HCT116 (cell line): ENCODE data around the gene SMYD3.

Experiments
- CEBPB ChIP-seq: IDR thresholded peaks from 2 replicates; pipeline ENCODE4 v1.6.1; 2012; ENCODE audit warnings: low read depth
- ELF1 ChIP-seq: IDR thresholded peaks from 2 replicates; pipeline ENCODE4 v1.6.1; 2012; ENCODE audit warnings: low read depth, borderline replicate concordance
- EZH2 ChIP-seq: fragments of 200-600 bp; sonication (generic); IDR thresholded peaks from 2 replicates; pipeline ENCODE4 v1.6.1; 2017; ENCODE audit warnings: antibody characterized with exemption, mixed run types
- EZH2phosphoT487 ChIP-seq: fragments of 200-600 bp; IDR thresholded peaks from 2 replicates; pipeline ENCODE4 v1.6.1; 2018; ENCODE audit warnings: antibody characterized with exemption, borderline replicate concordance
- FOSL1 ChIP-seq: IDR thresholded peaks from 2 replicates; pipeline ENCODE4 v1.6.1; 2012; ENCODE audit warnings: low read depth
- JUND ChIP-seq: IDR thresholded peaks from 2 replicates; pipeline ENCODE4 v1.6.1; 2012
- POLR2A ChIP-seq: IDR thresholded peaks from 2 replicates; pipeline ENCODE4 v1.7.0; 2011; ENCODE audit warnings: borderline replicate concordance; ENCODE audit not compliant: insufficient read depth, insufficient read length; ENCODE audit errors: extremely low read depth
- POLR2AphosphoS5 ChIP-seq: IDR thresholded peaks from 2 replicates; pipeline ENCODE4 v1.6.1; 2011; ENCODE audit warnings: mild to moderate bottlenecking, low read depth, low read length, moderate library complexity
- RAD21 ChIP-seq: IDR thresholded peaks from 2 replicates; pipeline ENCODE4 v1.6.1; 2012; ENCODE audit warnings: low read depth, mild to moderate bottlenecking
- TCF7L2 ChIP-seq: IDR thresholded peaks from 2 replicates; pipeline ENCODE4 v1.7.0; 2011; ENCODE audit warnings: borderline replicate concordance, inconsistent platforms; ENCODE audit not compliant: insufficient read depth, insufficient read length; ENCODE audit errors: extremely low read depth
- ZNF274 ChIP-seq: fragments of 200-500 bp; sonication (Bioruptor generic); IDR thresholded peaks from 2 replicates; pipeline ENCODE4 v1.6.1; 2014; ENCODE audit warnings: mild to moderate bottlenecking, low read depth, low read length, inconsistent platforms
- TF ChIP-seq, protein P1 (sequence below), 3 experiments: fragments of 200-600 bp in 1 of 3; sonication (generic) in 1 of 3; IDR thresholded peaks in 2 of 3; conservative IDR thresholded peaks in 1 of 3; 2 replicates each; pipeline ENCODE4 v1.5.1; 2012 to 2017; ENCODE audit warnings: low read depth in 2 of 3, low read length in 2 of 3, antibody characterized with exemption in 1 of 3, borderline replicate concordance in 1 of 3, control low read depth in 1 of 3, mild to moderate bottlenecking in 1 of 3, mixed read lengths in 1 of 3, mixed run types in 1 of 3, moderate library complexity in 1 of 3; ENCODE audit not compliant: insufficient read depth in 1 of 3
- TF ChIP-seq, protein P2 (sequence below): IDR thresholded peaks from 2 replicates; pipeline ENCODE4 v1.6.1; 2012; ENCODE audit warnings: low read depth
- TF ChIP-seq, protein P3 (sequence below): IDR thresholded peaks from 2 replicates; pipeline ENCODE4 v1.6.1; 2012

DNA sequence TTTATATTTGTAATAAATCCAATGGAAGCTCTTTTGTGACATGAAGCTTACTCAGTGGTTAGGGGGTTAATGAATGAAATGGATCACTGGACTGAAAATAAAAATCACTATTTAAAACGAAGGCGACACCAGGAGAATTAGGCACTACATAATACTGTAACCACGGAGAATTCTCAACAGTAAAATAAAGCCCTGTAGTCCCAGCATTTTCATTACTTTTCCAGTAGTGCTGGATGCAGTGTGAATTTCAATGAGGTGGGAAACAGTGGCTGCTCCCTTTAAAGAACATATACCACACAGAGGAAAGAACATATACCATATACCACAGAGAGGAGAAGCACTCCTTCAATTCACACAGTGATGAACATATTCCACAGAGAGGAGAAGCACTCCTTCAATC is 275.0 kb downstream of the SMYD3 start:
- TF ChIP-seq, protein P1, sequence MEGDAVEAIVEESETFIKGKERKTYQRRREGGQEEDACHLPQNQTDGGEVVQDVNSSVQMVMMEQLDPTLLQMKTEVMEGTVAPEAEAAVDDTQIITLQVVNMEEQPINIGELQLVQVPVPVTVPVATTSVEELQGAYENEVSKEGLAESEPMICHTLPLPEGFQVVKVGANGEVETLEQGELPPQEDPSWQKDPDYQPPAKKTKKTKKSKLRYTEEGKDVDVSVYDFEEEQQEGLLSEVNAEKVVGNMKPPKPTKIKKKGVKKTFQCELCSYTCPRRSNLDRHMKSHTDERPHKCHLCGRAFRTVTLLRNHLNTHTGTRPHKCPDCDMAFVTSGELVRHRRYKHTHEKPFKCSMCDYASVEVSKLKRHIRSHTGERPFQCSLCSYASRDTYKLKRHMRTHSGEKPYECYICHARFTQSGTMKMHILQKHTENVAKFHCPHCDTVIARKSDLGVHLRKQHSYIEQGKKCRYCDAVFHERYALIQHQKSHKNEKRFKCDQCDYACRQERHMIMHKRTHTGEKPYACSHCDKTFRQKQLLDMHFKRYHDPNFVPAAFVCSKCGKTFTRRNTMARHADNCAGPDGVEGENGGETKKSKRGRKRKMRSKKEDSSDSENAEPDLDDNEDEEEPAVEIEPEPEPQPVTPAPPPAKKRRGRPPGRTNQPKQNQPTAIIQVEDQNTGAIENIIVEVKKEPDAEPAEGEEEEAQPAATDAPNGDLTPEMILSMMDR (IDR thresholded peaks at IDR 0.05 in 2 of 3, conservative IDR thresholded peaks at IDR 0.05 in 1 of 3; ENCODE audit: borderline replicate concordance in 1 of 3, insufficient read depth in 1 of 3, low read depth in 2 of 3, low read length in 2 of 3): no peak
- TF ChIP-seq, protein P2, sequence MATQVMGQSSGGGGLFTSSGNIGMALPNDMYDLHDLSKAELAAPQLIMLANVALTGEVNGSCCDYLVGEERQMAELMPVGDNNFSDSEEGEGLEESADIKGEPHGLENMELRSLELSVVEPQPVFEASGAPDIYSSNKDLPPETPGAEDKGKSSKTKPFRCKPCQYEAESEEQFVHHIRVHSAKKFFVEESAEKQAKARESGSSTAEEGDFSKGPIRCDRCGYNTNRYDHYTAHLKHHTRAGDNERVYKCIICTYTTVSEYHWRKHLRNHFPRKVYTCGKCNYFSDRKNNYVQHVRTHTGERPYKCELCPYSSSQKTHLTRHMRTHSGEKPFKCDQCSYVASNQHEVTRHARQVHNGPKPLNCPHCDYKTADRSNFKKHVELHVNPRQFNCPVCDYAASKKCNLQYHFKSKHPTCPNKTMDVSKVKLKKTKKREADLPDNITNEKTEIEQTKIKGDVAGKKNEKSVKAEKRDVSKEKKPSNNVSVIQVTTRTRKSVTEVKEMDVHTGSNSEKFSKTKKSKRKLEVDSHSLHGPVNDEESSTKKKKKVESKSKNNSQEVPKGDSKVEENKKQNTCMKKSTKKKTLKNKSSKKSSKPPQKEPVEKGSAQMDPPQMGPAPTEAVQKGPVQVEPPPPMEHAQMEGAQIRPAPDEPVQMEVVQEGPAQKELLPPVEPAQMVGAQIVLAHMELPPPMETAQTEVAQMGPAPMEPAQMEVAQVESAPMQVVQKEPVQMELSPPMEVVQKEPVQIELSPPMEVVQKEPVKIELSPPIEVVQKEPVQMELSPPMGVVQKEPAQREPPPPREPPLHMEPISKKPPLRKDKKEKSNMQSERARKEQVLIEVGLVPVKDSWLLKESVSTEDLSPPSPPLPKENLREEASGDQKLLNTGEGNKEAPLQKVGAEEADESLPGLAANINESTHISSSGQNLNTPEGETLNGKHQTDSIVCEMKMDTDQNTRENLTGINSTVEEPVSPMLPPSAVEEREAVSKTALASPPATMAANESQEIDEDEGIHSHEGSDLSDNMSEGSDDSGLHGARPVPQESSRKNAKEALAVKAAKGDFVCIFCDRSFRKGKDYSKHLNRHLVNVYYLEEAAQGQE: no peak
- TF ChIP-seq, protein P3, sequence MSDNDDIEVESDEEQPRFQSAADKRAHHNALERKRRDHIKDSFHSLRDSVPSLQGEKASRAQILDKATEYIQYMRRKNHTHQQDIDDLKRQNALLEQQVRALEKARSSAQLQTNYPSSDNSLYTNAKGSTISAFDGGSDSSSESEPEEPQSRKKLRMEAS: no peak
- no peak for TF ChIP-seq POLR2AphosphoS5
- no peak for TF ChIP-seq POLR2A
- TF ChIP-seq TCF7L2: no peak
- no peak for TF ChIP-seq FOSL1
- TF ChIP-seq CEBPB: no peak
- no peak for TF ChIP-seq ZNF274
- TF ChIP-seq RAD21: no peak
- TF ChIP-seq EZH2phosphoT487: no peak
- TF ChIP-seq ELF1: no peak
- TF ChIP-seq EZH2: no peak
- no peak for TF ChIP-seq JUND
